ENCODE results near the gene DIAPH2. TPM values are rescaled to one million over a fixed set of nuclear protein-coding genes. Genes with fewer than 3 reads are reported as not detected.
A peak's percentile ranks its signal among the peaks of the same experiment; 100 is the strongest.

Gene DIAPH2
- 15.7 TPM for polyA plus RNA-seq (2013)

- Histone ChIP-seq H3K27ac (ENCODE audit: insufficient read depth in 1 of 2, low read depth in 1 of 2, low read length in 2 of 2, poor library complexity in 1 of 2, severe bottlenecking in 2 of 2) (peak within 1 kb of the TSS; percentile 58 to 77), H3K36me3 (ENCODE audit: control insufficient read depth in 4 of 4, insufficient read depth in 4 of 4, low read length in 3 of 4) (no peaks in the 10 kb centered on the region), H3K27me3 (replicated peaks in 2 of 5; ENCODE audit: control insufficient read depth in 4 of 5, insufficient read depth in 5 of 5, low read length in 4 of 5) (peaks cover 0 to 20% (median 0%) of the 10 kb centered on the region in 5 experiments), H3K4me1 (ENCODE audit: control extremely low read depth in 1 of 4, control insufficient read depth in 4 of 4, insufficient read depth in 4 of 4, low read length in 3 of 4) (peaks cover 3 to 11% (median 6%) of the 10 kb centered on the region in 4 experiments), H3K9me3 (ENCODE audit: control extremely low read depth in 1 of 5, control insufficient read depth in 4 of 5, insufficient read depth in 2 of 5, low read depth in 1 of 5, low read length in 4 of 5) (no peaks in the 10 kb centered on the region), H3K4me3 (ENCODE audit: control insufficient read depth in 1 of 7, extremely low read depth in 1 of 7, insufficient read depth in 4 of 7, low read depth in 2 of 7, low read length in 6 of 7) (peak within 1 kb of the TSS; percentile 66 to 84 (median 79))
- CTCF ChIA-PET: no interaction called here
- peak; percentile 82 to 95 (median 91) for DNase-seq
- WGBS (ENCODE audit: insufficient coverage): 10% methylated on average over 53 of the region's 57 CpGs
- POLR2A ChIA-PET: no interaction called here
Observed at GRCh38 chrX:96684339-96685209, at the start of gene DIAPH2. DIAPH2 (plus strand) TSS chrX:96684842.

- POLR2A ChIA-PET: no interaction called here
- WGBS (ENCODE audit: insufficient coverage): 100% methylated on average over 1 of the region's 2 CpGs
- H3K27me3 ChIP-seq (replicated peaks in 2 of 5; ENCODE audit: control insufficient read depth in 4 of 5, insufficient read depth in 5 of 5, low read length in 4 of 5): no peaks in the 10 kb centered on the region
- no peak for DNase-seq
- no peaks in the 10 kb centered on the region for H3K4me1 ChIP-seq (ENCODE audit: control extremely low read depth in 1 of 4, control insufficient read depth in 4 of 4, insufficient read depth in 4 of 4, low read length in 3 of 4)
- H3K9me3 ChIP-seq (ENCODE audit: control extremely low read depth in 1 of 5, control insufficient read depth in 4 of 5, insufficient read depth in 2 of 5, low read depth in 1 of 5, low read length in 4 of 5): no peaks in the 10 kb centered on the region
- no peaks in the 10 kb centered on the region for H3K36me3 ChIP-seq (ENCODE audit: control insufficient read depth in 4 of 4, insufficient read depth in 4 of 4, low read length in 3 of 4)
- CTCF ChIA-PET: no interaction called here
- no peak overlapping the region for H3K4me3 ChIP-seq (ENCODE audit: control insufficient read depth in 1 of 7, extremely low read depth in 1 of 7, insufficient read depth in 4 of 7, low read depth in 2 of 7, low read length in 6 of 7)
- no peak overlapping the region for H3K27ac ChIP-seq (ENCODE audit: insufficient read depth in 1 of 2, low read depth in 1 of 2, low read length in 2 of 2, poor library complexity in 1 of 2, severe bottlenecking in 2 of 2)
Observed at GRCh38 chrX:96650023-96650422, 34.6 kb upstream of the DIAPH2 start.

GRCh38 chrX:96655947-96656623 is 28.6 kb upstream of the DIAPH2 start:
- no peak overlapping the region for H3K27ac ChIP-seq (ENCODE audit: insufficient read depth in 1 of 2, low read depth in 1 of 2, low read length in 2 of 2, poor library complexity in 1 of 2, severe bottlenecking in 2 of 2)
- no peaks in the 10 kb centered on the region for H3K27me3 ChIP-seq (replicated peaks in 2 of 5; ENCODE audit: control insufficient read depth in 4 of 5, insufficient read depth in 5 of 5, low read length in 4 of 5)
- H3K4me1 ChIP-seq (ENCODE audit: control extremely low read depth in 1 of 4, control insufficient read depth in 4 of 4, insufficient read depth in 4 of 4, low read length in 3 of 4): no peaks in the 10 kb centered on the region
- POLR2A ChIA-PET: no interaction called here
- H3K9me3 ChIP-seq (ENCODE audit: control extremely low read depth in 1 of 5, control insufficient read depth in 4 of 5, insufficient read depth in 2 of 5, low read depth in 1 of 5, low read length in 4 of 5): no peaks in the 10 kb centered on the region
- CTCF ChIA-PET: no interaction called here
- WGBS (ENCODE audit: insufficient coverage): 86% methylated on average over 10 of the region's 20 CpGs
- DNase-seq: no peak
- H3K36me3 ChIP-seq (ENCODE audit: control insufficient read depth in 4 of 4, insufficient read depth in 4 of 4, low read length in 3 of 4): no peaks in the 10 kb centered on the region
- H3K4me3 ChIP-seq (ENCODE audit: control insufficient read depth in 1 of 7, extremely low read depth in 1 of 7, insufficient read depth in 4 of 7, low read depth in 2 of 7, low read length in 6 of 7): no peak overlapping the region

GRCh38 chrX:96682516-96682915 is 2.1 kb upstream of the DIAPH2 start:
- peaks cover 3 to 11% (median 6%) of the 10 kb centered on the region in 4 experiments for H3K4me1 ChIP-seq (ENCODE audit: control extremely low read depth in 1 of 4, control insufficient read depth in 4 of 4, insufficient read depth in 4 of 4, low read length in 3 of 4)
- H3K9me3 ChIP-seq (ENCODE audit: control extremely low read depth in 1 of 5, control insufficient read depth in 4 of 5, insufficient read depth in 2 of 5, low read depth in 1 of 5, low read length in 4 of 5): no peaks in the 10 kb centered on the region
- H3K27me3 ChIP-seq (replicated peaks in 2 of 5; ENCODE audit: control insufficient read depth in 4 of 5, insufficient read depth in 5 of 5, low read length in 4 of 5): peaks cover 0 to 20% (median 0%) of the 10 kb centered on the region in 5 experiments
- no peaks in the 10 kb centered on the region for H3K36me3 ChIP-seq (ENCODE audit: control insufficient read depth in 4 of 4, insufficient read depth in 4 of 4, low read length in 3 of 4)
- WGBS (ENCODE audit: insufficient coverage): 95% methylated on average over 4 of the region's 4 CpGs
- no peak overlapping the region for H3K4me3 ChIP-seq (ENCODE audit: control insufficient read depth in 1 of 7, extremely low read depth in 1 of 7, insufficient read depth in 4 of 7, low read depth in 2 of 7, low read length in 6 of 7)
- no peak overlapping the region for H3K27ac ChIP-seq (ENCODE audit: insufficient read depth in 1 of 2, low read depth in 1 of 2, low read length in 2 of 2, poor library complexity in 1 of 2, severe bottlenecking in 2 of 2)
- no peak for DNase-seq
- ChIA-PET CTCF (no interaction called here), POLR2A (no interaction called here)

GRCh38 chrX:96683997-96684338 is 674 bp upstream of the DIAPH2 start:
- WGBS (ENCODE audit: insufficient coverage): 45% methylated on average over 7 of the region's 8 CpGs
- Histone ChIP-seq H3K27ac (ENCODE audit: insufficient read depth in 1 of 2, low read depth in 1 of 2, low read length in 2 of 2, poor library complexity in 1 of 2, severe bottlenecking in 2 of 2) (no peak overlapping the region), H3K4me3 (ENCODE audit: control insufficient read depth in 1 of 7, extremely low read depth in 1 of 7, insufficient read depth in 4 of 7, low read depth in 2 of 7, low read length in 6 of 7) (peak overlapping the region in 5 of 7 experiments; percentile 66 to 84 (median 79)), H3K27me3 (replicated peaks in 2 of 5; ENCODE audit: control insufficient read depth in 4 of 5, insufficient read depth in 5 of 5, low read length in 4 of 5) (peaks cover 0 to 20% (median 0%) of the 10 kb centered on the region in 5 experiments), H3K36me3 (ENCODE audit: control insufficient read depth in 4 of 4, insufficient read depth in 4 of 4, low read length in 3 of 4) (no peaks in the 10 kb centered on the region), H3K9me3 (ENCODE audit: control extremely low read depth in 1 of 5, control insufficient read depth in 4 of 5, insufficient read depth in 2 of 5, low read depth in 1 of 5, low read length in 4 of 5) (no peaks in the 10 kb centered on the region), H3K4me1 (ENCODE audit: control extremely low read depth in 1 of 4, control insufficient read depth in 4 of 4, insufficient read depth in 4 of 4, low read length in 3 of 4) (peaks cover 3 to 11% (median 6%) of the 10 kb centered on the region in 4 experiments)
- ChIA-PET POLR2A (no interaction called here), CTCF (no interaction called here)
- DNase-seq: peak in 2 of 3 donors; percentile 21 to 24

DNA sequence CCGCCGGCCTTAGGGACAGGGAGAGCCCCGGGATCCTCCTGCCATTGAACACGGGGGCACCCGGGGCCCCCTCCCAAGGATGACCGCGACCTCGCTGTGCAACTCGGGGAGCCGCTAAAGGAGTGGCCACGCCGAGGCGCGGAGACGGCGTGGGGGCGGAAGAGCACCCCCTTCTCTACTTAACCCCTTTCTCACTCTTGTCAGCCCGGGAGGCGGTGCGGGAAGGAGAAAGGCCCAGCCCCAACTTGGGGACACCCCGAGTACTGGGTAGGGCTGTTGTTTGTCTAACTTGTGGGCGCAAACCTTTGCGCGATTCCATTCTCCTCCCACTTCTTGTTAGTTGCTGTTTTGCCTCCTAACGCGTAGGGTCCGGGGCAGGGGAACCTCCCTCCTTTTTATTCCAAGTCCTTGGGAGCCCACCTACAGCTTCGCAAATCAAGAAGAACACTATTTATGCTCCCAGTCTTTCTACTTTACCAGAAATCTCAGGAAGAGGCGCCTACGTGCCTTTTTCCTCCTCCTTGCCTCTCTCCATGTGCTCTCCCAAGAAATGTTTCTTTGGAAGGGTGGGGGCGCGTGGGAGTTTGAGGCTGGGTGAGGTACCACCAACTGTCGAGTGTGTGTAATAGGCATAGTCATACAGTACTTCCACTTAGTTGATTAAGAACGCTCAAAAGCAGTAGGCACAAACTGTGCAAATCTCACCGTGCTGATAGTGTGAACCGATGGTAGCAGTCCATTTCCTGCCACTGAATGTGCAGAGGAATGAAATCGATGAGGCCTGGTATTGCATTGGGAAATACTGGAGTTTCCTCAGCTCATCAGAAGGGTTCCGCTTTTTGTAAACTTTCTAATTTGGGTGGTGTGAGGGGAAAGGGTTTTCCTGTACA is 813 bp downstream of the DIAPH2 start:
- no peaks in the 10 kb centered on the region for H3K36me3 ChIP-seq (ENCODE audit: control insufficient read depth in 4 of 4, insufficient read depth in 4 of 4, low read length in 3 of 4)
- H3K4me1 ChIP-seq (ENCODE audit: control extremely low read depth in 1 of 4, control insufficient read depth in 4 of 4, insufficient read depth in 4 of 4, low read length in 3 of 4): peaks cover 3 to 11% (median 6%) of the 10 kb centered on the region in 4 experiments
- ChIA-PET POLR2A (no interaction called here), CTCF (interaction anchor here (0.7 to 1.1 kb wide), 2 partner anchors 9 to 21 kb away, joined by 3 to 4 read pairs; no protein-coding TSS in a partner anchor)
- peaks cover 0 to 20% (median 0%) of the 10 kb centered on the region in 5 experiments for H3K27me3 ChIP-seq (replicated peaks in 2 of 5; ENCODE audit: control insufficient read depth in 4 of 5, insufficient read depth in 5 of 5, low read length in 4 of 5)
- DNase-seq: peak in 2 of 3 donors; percentile 63 to 75
- no peaks in the 10 kb centered on the region for H3K9me3 ChIP-seq (ENCODE audit: control extremely low read depth in 1 of 5, control insufficient read depth in 4 of 5, insufficient read depth in 2 of 5, low read depth in 1 of 5, low read length in 4 of 5)
- peak overlapping the region; percentile 58 to 77 for H3K27ac ChIP-seq (ENCODE audit: insufficient read depth in 1 of 2, low read depth in 1 of 2, low read length in 2 of 2, poor library complexity in 1 of 2, severe bottlenecking in 2 of 2)
- WGBS (ENCODE audit: insufficient coverage): 19% methylated on average over 23 of the region's 38 CpGs
- peak overlapping the region; percentile 66 to 84 (median 79) for H3K4me3 ChIP-seq (ENCODE audit: control insufficient read depth in 1 of 7, extremely low read depth in 1 of 7, insufficient read depth in 4 of 7, low read depth in 2 of 7, low read length in 6 of 7)

Measured in common myeloid progenitor, CD34-positive (primary cell).